Fibroblast of villous mesenchyme (primary cell): Measurements from ENCODE around the gene OR7A10. TPM values are rescaled to one million over a fixed set of nuclear protein-coding genes. Genes with fewer than 3 reads are reported as not detected.

Experiments
- DNase-seq: peaks from one replicate; pipeline ENCODE4 v3.0.0-alpha.2; 2010; ENCODE audit warnings: low read depth
- H3K4me3 ChIP-seq: 2 replicates; pipeline ENCODE4 v1.5.1; 2011; ENCODE audit warnings: low read depth, mild to moderate bottlenecking, low read length
- total RNA-seq: library from RNA; depleted of rRNA; stranded (reverse); fragments of >200 nt; gene quantifications from 2 replicates; pipeline ENCODE4 v1.2.3, GENCODE V29; 2012
- TF ChIP-seq, protein P1 (sequence below): IDR thresholded peaks from 2 replicates; pipeline ENCODE4 v1.5.1; 2012; ENCODE audit warnings: low read depth, mild to moderate bottlenecking, low read length; ENCODE audit not compliant: insufficient read depth

OR7A10 gene
- total RNA-seq: not detected in 2 replicates

DNA sequence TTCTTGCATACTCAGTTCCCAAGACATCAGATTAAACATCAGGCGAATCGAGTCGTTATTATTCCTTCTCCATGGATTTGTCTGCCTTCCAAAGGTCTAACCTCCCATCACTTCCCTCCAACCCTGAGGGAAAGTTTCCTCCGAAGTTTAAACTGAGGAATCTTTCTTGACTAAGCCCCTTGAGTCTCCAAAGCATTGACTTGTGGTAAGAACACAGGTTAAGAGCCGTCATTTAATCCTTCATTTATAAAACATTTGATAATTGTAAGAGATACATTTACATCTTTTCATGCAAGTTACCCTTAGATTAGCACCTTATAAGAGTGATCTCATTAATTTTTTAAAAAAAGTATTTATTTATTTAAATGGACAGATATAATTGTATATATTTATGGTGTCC is at the start of gene OR7A10:
Gene OR7A10, minus strand, starts transcription at position 101 of the 400 bp plus-strand sequence. CDS start 7,045 bp downstream, outside the sequence.
- no peak for DNase-seq
- TF ChIP-seq, protein P1, sequence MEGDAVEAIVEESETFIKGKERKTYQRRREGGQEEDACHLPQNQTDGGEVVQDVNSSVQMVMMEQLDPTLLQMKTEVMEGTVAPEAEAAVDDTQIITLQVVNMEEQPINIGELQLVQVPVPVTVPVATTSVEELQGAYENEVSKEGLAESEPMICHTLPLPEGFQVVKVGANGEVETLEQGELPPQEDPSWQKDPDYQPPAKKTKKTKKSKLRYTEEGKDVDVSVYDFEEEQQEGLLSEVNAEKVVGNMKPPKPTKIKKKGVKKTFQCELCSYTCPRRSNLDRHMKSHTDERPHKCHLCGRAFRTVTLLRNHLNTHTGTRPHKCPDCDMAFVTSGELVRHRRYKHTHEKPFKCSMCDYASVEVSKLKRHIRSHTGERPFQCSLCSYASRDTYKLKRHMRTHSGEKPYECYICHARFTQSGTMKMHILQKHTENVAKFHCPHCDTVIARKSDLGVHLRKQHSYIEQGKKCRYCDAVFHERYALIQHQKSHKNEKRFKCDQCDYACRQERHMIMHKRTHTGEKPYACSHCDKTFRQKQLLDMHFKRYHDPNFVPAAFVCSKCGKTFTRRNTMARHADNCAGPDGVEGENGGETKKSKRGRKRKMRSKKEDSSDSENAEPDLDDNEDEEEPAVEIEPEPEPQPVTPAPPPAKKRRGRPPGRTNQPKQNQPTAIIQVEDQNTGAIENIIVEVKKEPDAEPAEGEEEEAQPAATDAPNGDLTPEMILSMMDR: no peak
- H3K4me3 ChIP-seq: no peak within 1 kb of the TSS

DNA sequence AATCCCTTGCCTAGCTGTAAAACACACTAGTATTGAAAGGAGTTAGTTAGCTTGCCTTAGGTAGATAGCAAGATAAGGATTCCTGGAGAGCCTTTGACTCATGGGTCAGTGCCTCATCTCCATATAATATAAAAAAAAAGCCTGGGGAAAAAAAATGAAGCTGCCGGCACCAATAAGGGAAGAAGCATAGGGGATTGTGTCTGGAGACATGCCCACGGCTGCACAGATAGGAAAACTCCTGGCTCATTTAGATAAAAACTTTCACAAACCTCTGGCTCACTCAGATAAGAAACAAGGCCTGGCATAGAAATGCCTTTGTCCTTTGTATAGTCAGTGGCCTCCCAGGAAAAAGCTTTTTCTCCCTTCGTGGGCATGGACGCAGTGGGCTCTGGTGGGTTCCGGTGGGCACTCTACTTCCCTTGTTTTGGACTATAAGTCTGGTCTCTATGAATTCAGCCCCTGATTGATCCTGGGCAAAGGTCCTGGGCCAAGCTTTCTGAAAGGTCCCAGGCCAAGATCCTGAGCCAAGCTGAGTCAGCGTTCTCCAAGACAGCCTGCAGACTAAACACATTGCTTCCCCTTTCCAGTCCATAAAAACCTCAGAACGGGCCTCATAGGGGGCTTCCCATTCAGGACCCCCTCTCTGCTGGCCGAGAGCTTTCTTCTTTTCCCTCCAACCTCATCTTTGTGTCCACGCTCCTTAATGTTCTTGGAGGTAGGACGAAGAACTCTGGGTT is 42.1 kb upstream of the OR7A10 start:
- TF ChIP-seq, protein P1: no peak
- DNase-seq: no peak
- H3K4me3 ChIP-seq: no peak overlapping the region

DNA sequence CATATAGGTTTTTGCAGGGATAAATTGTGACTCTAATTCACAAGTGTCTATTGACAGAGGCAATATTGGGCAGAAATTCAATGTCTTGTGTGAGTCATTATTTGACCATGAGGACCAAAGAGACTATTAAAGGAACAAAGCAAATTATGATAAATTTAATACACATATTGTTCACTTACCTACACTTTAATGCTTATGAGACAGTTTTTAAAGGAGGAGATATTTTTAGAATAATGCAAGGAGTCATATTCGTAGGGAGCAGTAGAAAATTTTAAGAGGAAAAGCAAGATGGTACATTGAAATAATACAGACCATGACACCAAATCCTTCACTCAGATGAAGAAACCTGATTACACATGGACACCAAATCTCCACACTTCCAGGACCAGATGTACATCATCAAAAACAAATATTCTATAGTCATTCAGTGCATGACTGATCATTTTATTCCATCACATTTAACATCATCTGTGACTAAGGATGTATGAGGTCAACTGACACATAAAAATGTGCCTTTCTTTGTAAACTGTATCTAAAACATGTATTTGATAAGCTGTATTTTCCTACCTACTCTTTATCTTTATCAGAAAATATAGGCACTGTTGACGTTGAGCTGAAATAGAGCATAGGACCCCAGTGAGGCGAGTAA is 41.4 kb upstream of the OR7A10 start:
- TF ChIP-seq, protein P1: no peak
- DNase-seq: no peak

DNA sequence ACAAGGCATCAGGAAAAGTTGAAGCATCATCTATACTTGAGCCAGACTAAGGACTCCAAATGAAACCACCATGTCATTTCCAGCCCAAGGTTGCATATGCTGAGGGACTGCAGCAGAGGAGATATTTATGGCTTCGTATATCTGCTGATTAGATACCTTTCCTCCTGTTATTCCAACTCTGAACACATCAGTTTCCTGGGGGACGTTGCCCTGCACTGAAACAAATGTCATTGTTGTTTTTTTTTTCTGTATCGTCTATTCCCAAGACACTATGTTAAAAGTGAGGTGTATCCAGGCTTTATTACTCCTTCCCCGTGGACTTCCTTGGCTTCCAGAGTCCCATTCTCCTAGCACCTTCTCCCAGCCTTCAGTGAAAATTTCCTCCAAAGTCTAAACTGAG is 37.3 kb upstream of the OR7A10 start, which contains the start of gene OR7A17:
Gene OR7A17, minus strand, starts transcription at position 101 of the 400 bp plus-strand sequence. CDS start 4,777 bp downstream, outside the sequence.
- TF ChIP-seq, protein P1: no peak
- H3K4me3 ChIP-seq: no peak within 1 kb of the TSS
- DNase-seq: no peak

More for the DNA sequence above, 41.4 kb upstream of the OR7A10 start:
- no peak overlapping the region for H3K4me3 ChIP-seq

DNA sequence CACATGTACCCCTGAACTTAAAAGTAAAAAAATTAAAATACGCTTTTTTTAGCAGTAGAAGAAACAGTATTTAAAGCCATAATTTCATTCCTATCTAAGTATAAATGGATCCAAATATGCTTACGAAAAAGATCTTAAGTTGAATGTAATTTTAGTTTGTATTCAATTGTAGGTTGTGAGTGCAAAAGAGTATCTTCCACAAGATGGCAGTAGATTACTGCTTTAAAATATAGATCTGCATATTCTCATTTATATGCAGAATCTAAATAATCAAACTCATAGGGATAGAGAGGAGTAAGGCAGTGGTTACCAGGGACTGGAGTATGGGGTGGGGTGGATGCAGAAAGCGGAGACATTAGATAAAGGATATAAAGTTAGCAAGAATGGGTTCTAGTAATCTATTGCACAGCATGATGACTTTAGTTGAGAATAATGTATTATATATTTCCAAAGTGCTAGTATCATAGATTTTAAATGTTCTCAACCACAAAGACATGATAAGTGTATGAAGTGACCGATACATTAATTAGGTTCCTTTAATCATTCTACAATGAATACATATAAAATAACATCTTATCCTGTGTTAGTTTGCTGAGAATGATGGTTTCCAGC is 23.0 kb upstream of the OR7A10 start:
- no peak overlapping the region for H3K4me3 ChIP-seq
- TF ChIP-seq, protein P1: peak; percentile 50
- peak; percentile 30 for DNase-seq

DNA sequence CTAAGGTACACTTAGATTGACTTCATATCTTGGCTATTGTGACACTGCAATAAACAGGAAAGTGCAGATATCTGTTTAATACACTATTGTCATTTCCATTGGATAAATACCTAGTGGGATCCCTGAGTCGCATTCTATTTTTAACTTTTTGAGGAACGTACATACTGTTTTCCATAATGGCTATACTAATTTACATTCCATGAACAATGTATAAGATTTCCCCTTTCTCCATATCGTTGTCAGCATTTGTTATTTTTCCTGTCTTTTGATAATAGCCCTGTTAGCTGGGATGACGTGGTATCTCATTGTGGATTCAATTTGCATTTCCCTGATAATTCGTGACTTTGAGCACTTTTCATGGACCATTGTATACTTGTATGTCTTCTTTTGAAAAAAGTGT is 19.8 kb upstream of the OR7A10 start:
- TF ChIP-seq, protein P1: no peak
- no peak overlapping the region for H3K4me3 ChIP-seq
- DNase-seq: no peak
